ENCODE data around the gene PDZD4. TPM values are rescaled to one million over a fixed set of nuclear protein-coding genes. Genes with fewer than 3 reads are reported as not detected.

The PDZD4 gene
- total and polyA plus RNA-seq, 8 donors = 2.1 to 11.1 (median 5.2) TPM

DNA sequence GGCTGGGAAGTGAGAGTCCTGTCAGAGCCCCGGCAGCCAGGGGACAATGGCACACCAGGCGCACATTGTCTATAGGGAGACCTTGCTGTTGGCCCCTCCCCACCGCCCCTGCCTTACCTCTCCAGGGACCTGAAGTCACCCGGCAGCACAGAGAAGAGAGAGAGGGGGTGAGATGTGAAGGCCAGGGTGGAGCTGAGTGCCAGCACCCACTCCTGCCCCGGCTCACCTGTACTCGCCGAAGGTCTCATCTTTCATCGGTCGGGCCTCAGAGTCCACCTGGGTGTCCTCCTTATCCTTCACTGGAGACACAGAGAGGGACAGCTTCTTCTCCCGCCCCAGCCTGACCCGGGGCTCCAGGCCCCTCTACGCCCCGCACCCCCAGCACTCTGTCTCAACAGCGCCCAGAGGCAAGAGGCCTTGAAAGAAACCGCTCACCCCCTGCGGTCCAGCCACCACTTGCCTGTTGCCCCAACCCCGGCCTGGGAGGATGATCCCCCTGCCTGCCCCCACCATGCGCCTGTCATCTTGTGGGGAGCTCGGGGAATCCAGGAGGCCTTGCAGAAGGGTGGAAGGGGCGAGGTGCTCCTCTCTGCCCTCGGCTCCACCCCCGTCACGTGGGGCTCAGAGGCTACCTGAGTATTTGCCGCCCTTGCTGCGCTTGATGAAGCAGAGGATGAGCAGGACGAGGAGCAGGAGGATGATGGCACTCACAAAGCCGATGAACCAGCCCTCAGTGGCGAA lies 33.1 kb upstream of the PDZD4 start:
- Histone ChIP-seq H3K4me1 (no peaks in the 10 kb centered on the region), H3K9me3 (peaks cover 0 to 5% (median 0%) of the 10 kb centered on the region in 4 donors), H3K4me3 (no peak overlapping the region), H3K36me3 (no peaks in the 10 kb centered on the region), H3K27me3 (peaks cover 0 to 23% (median 6%) of the 10 kb centered on the region in 3 donors), H3K27ac (no peak overlapping the region)
- 64 to 100% (median 70%) methylated on average over 1 to 28 of the region's 28 CpGs for WGBS, 5 donors
- no peak for DNase-seq
- intact Hi-C loops (cut with DNase I; ENCODE audit: low total_unique reads) = no loop called here
- TF ChIP-seq POLR2A (IDR thresholded peaks at IDR 0.05) = no peak
- TF ChIP-seq EP300 (IDR thresholded peaks at IDR 0.05) = no peak
- TF ChIP-seq, protein P1, sequence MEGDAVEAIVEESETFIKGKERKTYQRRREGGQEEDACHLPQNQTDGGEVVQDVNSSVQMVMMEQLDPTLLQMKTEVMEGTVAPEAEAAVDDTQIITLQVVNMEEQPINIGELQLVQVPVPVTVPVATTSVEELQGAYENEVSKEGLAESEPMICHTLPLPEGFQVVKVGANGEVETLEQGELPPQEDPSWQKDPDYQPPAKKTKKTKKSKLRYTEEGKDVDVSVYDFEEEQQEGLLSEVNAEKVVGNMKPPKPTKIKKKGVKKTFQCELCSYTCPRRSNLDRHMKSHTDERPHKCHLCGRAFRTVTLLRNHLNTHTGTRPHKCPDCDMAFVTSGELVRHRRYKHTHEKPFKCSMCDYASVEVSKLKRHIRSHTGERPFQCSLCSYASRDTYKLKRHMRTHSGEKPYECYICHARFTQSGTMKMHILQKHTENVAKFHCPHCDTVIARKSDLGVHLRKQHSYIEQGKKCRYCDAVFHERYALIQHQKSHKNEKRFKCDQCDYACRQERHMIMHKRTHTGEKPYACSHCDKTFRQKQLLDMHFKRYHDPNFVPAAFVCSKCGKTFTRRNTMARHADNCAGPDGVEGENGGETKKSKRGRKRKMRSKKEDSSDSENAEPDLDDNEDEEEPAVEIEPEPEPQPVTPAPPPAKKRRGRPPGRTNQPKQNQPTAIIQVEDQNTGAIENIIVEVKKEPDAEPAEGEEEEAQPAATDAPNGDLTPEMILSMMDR (IDR thresholded peaks at IDR 0.05) = no peak
- no peak for TF ChIP-seq POLR2AphosphoS5 (IDR thresholded peaks at IDR 0.05)

DNA sequence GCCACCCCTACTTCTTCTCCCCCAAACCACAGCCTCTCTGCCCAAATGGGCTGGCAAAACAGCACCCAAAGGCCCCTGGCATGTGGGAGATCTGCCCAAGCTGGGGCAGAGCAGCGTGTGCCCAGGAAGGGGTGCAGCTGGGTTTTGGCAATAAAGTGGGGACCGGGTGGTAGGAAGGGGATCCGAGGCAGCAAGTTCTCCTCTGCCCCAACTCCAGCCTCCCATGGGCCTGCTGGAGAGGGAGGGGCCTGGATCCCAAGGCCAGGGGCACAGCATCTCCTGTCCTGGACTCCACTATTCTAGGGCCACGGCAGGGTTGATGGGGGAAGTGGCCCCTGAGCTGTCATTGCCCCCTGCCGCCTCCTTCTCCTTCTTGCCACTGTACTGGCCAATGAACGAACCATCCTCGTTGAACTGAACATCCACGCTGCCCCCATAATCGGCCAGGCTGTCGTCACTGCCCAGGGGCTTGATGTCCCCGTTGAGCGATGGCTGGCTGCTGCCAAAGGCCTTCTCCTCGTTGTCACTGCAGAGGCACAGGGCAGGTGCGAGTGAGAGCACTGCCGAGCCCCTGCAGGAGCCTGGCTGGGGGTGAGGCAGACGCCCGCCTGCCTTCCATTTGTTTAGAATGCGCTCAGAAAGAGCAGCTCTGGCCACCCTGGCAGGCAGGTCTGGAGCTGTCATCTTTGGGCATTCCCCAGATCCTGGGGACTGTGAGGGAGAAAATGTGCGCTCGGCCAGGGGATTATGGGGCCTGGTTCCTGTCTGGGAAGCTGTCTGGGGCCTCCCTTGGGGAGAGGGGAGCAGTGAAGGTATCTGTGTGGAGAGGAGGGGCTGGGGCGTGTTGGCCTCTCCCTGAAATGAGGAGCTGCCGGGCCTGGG lies 32.3 kb upstream of the PDZD4 start:
- 51 to 73% (median 68%) methylated on average over 11 to 22 of the region's 22 CpGs for WGBS, 5 donors
- peaks cover 0 to 31% (median 6%) of the 10 kb centered on the region in 3 donors for H3K27me3 ChIP-seq
- no peak for DNase-seq
- TF ChIP-seq POLR2AphosphoS5 (IDR thresholded peaks at IDR 0.05) (no peak), POLR2A (IDR thresholded peaks at IDR 0.05) (no peak), EP300 (IDR thresholded peaks at IDR 0.05) (no peak)
- TF ChIP-seq, protein P1 (IDR thresholded peaks at IDR 0.05) = no peak
- H3K9me3 ChIP-seq = peaks cover 0 to 6% (median 2%) of the 10 kb centered on the region in 4 donors
- intact Hi-C loops (cut with DNase I; ENCODE audit: low total_unique reads) = no loop called here
- H3K4me1 ChIP-seq = no peaks in the 10 kb centered on the region
- no peaks in the 10 kb centered on the region for H3K36me3 ChIP-seq
- no peak overlapping the region for H3K27ac ChIP-seq
- no peak overlapping the region for H3K4me3 ChIP-seq

DNA sequence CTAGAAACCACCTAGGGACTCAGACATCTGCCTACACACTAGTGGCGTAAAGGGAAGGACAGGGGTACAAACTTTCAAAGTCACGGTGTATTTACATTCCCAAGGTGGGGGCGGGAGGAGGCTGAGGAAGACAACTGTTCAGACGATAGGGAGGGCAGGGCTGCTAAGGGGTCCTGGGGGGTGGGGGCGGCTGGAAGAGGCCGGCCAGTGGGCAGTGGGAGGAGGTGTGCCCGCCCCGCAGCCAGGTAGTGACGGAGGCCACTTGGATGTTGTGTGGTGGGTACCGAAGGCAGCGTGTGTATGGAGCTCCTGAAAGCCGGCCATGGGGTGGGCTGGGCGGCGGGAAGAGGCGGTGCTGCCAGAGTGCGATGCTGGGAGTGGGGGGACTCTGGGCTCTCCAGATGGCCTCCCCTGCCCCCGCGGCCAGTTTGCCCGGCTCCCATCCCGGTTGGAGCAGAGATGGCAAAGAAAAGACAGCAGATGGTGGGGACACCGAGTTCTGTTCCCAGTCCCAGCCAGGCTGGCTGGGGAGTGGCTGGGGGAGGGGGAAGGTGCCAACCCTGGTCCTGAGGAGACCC lies 31.5 kb upstream of the PDZD4 start:
- no peak for TF ChIP-seq POLR2AphosphoS5 (IDR thresholded peaks at IDR 0.05)
- no peak for TF ChIP-seq POLR2A (IDR thresholded peaks at IDR 0.05)
- no peak for TF ChIP-seq EP300 (IDR thresholded peaks at IDR 0.05)
- TF ChIP-seq, protein P1 (IDR thresholded peaks at IDR 0.05) = no peak
- Histone ChIP-seq H3K36me3 (no peaks in the 10 kb centered on the region), H3K27ac (no peak overlapping the region), H3K27me3 (peaks cover 0 to 34% (median 9%) of the 10 kb centered on the region in 3 donors), H3K4me3 (no peak overlapping the region), H3K9me3 (peaks cover 0 to 6% (median 2%) of the 10 kb centered on the region in 4 donors), H3K4me1 (no peaks in the 10 kb centered on the region)
- intact Hi-C loops (cut with DNase I; ENCODE audit: low total_unique reads) = no loop called here
- 45 to 79% (median 58%) methylated on average over 16 to 21 of the region's 21 CpGs for WGBS, 5 donors
- no peak for DNase-seq

DNA sequence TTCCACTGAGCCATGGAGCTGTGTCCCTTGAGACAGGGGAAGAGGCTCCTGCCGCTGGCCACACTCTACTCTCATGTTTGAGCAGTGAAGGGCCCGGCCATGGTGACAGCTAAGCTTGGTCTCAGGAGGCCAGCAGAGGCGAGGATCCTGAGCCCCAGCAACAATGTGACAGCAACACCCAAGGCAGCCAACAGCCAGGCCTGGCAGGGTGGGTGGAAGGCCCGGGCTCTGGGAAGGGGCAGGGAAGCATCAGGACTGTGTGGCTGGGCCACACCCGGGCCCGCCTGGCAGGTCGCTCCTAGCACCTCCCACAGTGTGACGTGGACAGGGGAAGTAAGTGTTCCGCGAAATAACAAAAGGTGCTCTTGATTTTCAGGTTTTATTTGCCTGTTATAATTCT lies 30.8 kb upstream of the PDZD4 start:
- DNase-seq = peak in 1 of 2 donors; percentile 55
- TF ChIP-seq POLR2A (IDR thresholded peaks at IDR 0.05) (no peak), EP300 (IDR thresholded peaks at IDR 0.05) (no peak), POLR2AphosphoS5 (IDR thresholded peaks at IDR 0.05) (no peak)
- TF ChIP-seq, protein P1 (IDR thresholded peaks at IDR 0.05) = no peak
- 35 to 82% (median 62%) methylated on average over 6 to 10 of the region's 10 CpGs for WGBS, 5 donors

More for the DNA sequence above, 30.8 kb upstream of the PDZD4 start:
- H3K4me1 ChIP-seq = no peaks in the 10 kb centered on the region
- intact Hi-C loops (cut with DNase I; ENCODE audit: low total_unique reads) = no loop called here
- peaks cover 0 to 36% (median 13%) of the 10 kb centered on the region in 3 donors for H3K27me3 ChIP-seq
- H3K9me3 ChIP-seq = peaks cover 0 to 6% (median 0%) of the 10 kb centered on the region in 4 donors
- H3K27ac ChIP-seq = no peak overlapping the region
- H3K36me3 ChIP-seq = no peaks in the 10 kb centered on the region
- no peak overlapping the region for H3K4me3 ChIP-seq

Measured in stomach (tissue), 9 donors.